ENCODE results near the gene FIZ1.

FIZ1 gene

DNA sequence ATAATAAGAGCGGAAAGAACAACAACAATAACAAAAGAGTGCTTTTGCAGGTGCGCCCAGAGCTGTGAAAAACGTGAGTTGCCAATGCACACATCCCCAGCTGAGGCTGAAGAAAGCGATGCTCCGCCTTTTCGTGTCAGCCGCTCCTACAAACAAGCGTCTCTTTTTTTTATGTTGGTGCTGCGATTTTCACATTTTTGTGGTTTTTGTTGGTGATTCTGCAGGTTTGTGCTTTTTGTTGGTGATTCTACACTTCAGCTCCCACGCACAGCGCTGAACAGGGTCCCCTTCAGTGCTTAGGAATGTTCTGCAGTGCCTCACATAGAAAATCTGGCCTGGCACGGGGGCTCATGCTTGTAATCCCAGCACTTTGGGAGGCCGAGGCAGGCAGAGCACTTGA lies 46.7 kb downstream of the FIZ1 start:
- H3K4me1 ChIP-seq (ENCODE audit: control insufficient read depth, low read depth, low read length), result peaks cover 3% of the 10 kb centered on the region
- no peak overlapping the region for H3K4me3 ChIP-seq (ENCODE audit: low read length)
- no peaks in the 10 kb centered on the region for H3K27me3 ChIP-seq (ENCODE audit: control insufficient read depth, insufficient read depth, low read length)
- H3K36me3 ChIP-seq (ENCODE audit: control insufficient read depth, low read depth, low read length), result no peaks in the 10 kb centered on the region
- no peak overlapping the region for H3K27ac ChIP-seq (ENCODE audit: low read length)
- H3K9ac ChIP-seq (ENCODE audit: low read length), result no peak overlapping the region
- no peaks in the 10 kb centered on the region for H3K9me3 ChIP-seq (ENCODE audit: control insufficient read depth, low read depth, low read length)

DNA sequence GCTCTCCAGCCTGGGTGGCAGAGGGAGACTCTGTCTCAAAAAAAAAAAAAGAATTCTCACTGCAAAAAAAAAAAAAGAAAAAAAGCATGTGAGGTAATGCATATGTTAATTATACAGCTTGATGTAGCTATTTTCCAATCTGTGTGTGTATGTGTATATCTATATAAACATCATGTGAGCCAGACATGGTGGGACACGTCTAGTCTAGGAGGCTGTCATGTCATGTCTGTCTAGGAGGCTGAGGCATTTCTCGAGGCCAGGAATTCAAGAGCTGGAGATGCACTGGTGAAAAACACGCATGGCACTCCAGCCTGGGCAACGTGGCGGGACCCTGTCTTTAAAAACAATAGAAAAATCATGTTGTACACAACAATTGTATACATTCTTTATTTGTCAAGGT lies 47.1 kb downstream of the FIZ1 start:
- Histone ChIP-seq H3K27me3 (ENCODE audit: control insufficient read depth, insufficient read depth, low read length) (no peaks in the 10 kb centered on the region), H3K4me1 (ENCODE audit: control insufficient read depth, low read depth, low read length) (peaks cover 3% of the 10 kb centered on the region), H3K27ac (ENCODE audit: low read length) (no peak overlapping the region), H3K9ac (ENCODE audit: low read length) (no peak overlapping the region), H3K36me3 (ENCODE audit: control insufficient read depth, low read depth, low read length) (no peaks in the 10 kb centered on the region), H3K4me3 (ENCODE audit: low read length) (no peak overlapping the region), H3K9me3 (ENCODE audit: control insufficient read depth, low read depth, low read length) (no peaks in the 10 kb centered on the region)

DNA sequence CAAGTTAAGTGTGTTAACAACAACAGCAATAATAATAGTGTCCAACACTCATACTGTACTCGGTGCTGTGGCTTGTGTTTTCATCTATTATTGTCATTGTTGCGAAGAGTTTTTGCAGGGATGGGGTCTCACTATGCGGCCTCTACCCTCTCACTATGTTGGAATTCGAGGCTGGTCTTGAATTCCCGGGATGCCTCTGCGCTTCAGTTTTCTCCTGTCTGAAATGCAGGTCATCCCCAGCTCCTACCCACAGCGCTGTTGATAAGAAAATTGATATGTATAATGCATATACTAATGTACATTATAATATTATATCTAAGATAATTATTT lies 49.0 kb downstream of the FIZ1 start:
- Histone ChIP-seq H3K27me3 (ENCODE audit: control insufficient read depth, insufficient read depth, low read length) (no peaks in the 10 kb centered on the region), H3K27ac (ENCODE audit: low read length) (no peak overlapping the region), H3K9me3 (ENCODE audit: control insufficient read depth, low read depth, low read length) (no peaks in the 10 kb centered on the region), H3K4me1 (ENCODE audit: control insufficient read depth, low read depth, low read length) (peaks cover 3% of the 10 kb centered on the region), H3K4me3 (ENCODE audit: low read length) (peak overlapping the region; percentile 61), H3K9ac (ENCODE audit: low read length) (peak overlapping the region; percentile 39), H3K36me3 (ENCODE audit: control insufficient read depth, low read depth, low read length) (no peaks in the 10 kb centered on the region)

DNA sequence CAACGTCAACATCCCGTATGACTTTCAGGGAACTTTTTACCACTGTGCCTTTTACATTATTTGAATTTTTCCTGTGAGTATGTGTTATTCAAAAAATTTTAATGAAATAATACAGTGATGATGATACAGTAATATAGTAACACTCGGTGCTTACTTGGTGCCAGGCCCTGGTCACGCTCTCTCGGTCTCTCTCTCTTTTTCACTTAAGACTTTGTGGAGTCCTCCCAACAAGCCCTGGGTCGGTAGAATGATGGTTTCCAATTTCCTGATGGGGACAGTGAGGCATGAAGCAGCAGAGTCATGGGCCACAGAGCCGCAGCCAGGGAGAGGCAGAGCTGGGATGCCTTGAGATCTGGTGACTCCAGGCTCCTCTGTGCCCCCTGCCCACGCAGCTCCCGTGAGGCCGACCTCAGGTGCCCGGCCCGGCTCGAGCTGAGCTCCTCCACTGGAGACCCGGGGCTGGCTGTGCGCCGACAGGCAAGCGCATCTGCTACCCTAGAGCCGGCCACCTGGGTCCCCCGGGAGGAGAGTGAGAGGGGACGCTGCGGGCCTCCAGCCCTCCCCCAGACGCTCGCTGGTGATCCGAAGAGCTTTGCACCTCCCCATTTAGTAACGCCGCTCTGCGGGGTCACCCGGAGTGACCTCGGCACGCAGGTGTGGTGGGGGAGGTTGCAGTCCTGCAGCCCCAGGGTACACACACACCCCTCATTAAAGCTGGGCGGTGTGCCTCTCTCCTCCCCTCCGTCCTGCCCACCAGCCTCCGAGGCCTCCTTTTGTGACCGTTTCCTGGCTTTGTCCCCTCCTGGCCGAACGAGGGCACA lies 49.6 kb downstream of the FIZ1 start:
- Histone ChIP-seq H3K4me3 (ENCODE audit: low read length) (peak overlapping the region; percentile 61), H3K36me3 (ENCODE audit: control insufficient read depth, low read depth, low read length) (no peaks in the 10 kb centered on the region), H3K27ac (ENCODE audit: low read length) (no peak overlapping the region), H3K9me3 (ENCODE audit: control insufficient read depth, low read depth, low read length) (no peaks in the 10 kb centered on the region), H3K4me1 (ENCODE audit: control insufficient read depth, low read depth, low read length) (peaks cover 3% of the 10 kb centered on the region), H3K27me3 (ENCODE audit: control insufficient read depth, insufficient read depth, low read length) (no peaks in the 10 kb centered on the region), H3K9ac (ENCODE audit: low read length) (peak overlapping the region; percentile 39)

DNA sequence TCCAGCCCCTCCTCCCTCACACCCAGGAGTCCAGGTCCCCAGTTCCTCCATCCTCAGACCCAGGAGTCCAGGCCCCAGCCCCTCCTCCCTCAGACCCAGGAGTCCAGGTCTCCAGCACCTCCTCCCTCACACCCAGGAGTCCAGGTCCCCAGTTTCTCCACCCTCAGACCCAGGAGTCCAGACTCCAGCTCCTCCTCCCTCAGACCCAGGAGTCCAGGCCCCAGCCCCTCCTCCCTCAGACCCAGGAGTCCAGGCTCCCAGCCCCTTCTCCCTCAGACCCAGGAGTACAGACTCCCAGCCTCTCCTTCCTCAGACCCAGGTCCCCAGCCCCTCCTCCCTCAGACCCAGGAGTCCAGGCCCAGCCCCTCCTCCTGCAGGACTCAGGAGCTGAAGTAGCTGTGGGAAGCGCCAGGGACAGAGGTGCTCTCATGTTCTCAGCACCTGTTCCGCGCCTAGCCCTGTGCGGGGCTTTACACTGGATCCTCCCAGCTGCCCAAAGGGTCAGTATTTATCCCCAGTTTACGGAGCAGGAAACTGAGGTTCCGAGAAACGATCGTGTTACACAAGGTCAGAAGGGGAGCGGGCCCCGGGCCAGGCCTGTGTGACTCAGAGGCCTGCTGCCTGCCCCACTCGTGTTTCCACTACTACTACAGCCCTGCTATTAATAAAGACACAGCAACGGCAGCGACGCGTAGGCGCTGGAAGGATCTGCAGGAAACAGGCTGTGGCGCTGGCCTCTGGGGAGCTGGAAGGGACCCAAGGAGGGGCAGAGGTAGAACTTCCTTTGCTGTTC lies 52.3 kb downstream of the FIZ1 start:
- no peaks in the 10 kb centered on the region for H3K9me3 ChIP-seq (ENCODE audit: control insufficient read depth, low read depth, low read length)
- H3K27ac ChIP-seq (ENCODE audit: low read length), result no peak overlapping the region
- no peak overlapping the region for H3K4me3 ChIP-seq (ENCODE audit: low read length)
- no peak overlapping the region for H3K9ac ChIP-seq (ENCODE audit: low read length)
- H3K27me3 ChIP-seq (ENCODE audit: control insufficient read depth, insufficient read depth, low read length), result no peaks in the 10 kb centered on the region
- H3K36me3 ChIP-seq (ENCODE audit: control insufficient read depth, low read depth, low read length), result no peaks in the 10 kb centered on the region
- peaks cover 3% of the 10 kb centered on the region for H3K4me1 ChIP-seq (ENCODE audit: control insufficient read depth, low read depth, low read length)

DNA sequence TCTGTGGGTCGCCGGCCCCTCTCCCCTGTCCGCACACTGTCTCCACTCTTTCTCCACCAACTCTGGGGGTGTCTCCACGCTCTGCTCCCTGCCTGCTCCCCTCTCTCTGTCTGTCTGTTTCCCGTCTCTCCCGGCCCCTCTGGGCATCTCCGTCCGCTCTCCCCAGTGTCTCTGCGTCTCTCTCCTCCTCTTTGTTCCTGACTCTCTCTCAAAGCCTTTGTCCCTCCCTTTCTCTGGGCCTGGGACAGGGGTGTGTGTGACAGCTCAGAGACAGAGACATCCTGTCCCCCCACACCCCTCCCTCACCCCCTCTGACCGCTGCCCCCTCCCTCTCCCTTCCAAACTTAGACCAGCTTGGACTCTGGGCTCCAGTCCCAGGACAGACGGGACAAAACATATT lies 53.3 kb downstream of the FIZ1 start:
- Histone ChIP-seq H3K4me1 (ENCODE audit: control insufficient read depth, low read depth, low read length) (peaks cover 3% of the 10 kb centered on the region), H3K4me3 (ENCODE audit: low read length) (no peak overlapping the region), H3K9ac (ENCODE audit: low read length) (no peak overlapping the region), H3K9me3 (ENCODE audit: control insufficient read depth, low read depth, low read length) (no peaks in the 10 kb centered on the region), H3K27ac (ENCODE audit: low read length) (no peak overlapping the region), H3K27me3 (ENCODE audit: control insufficient read depth, insufficient read depth, low read length) (no peaks in the 10 kb centered on the region), H3K36me3 (ENCODE audit: control insufficient read depth, low read depth, low read length) (no peaks in the 10 kb centered on the region)

DNA sequence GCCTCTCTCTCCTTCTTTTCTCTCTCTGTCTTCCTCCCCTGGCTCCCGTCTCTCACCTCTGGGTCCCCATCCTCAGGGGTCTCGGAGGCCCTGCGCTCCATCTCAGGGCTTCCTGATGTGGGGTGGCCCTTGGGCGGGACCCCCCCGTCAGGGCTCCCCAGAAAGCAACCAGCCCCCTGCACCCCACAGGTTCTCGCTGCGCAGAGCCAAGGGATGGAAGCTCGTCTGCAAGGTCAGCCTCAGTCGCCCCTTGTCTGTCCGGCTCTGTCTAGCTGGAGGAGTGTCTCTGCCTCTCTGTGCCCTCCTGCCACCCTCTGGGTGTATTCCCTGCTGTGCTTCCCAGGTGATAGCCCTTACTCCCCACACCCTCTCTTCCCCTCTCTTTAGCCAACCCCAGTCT lies 53.9 kb downstream of the FIZ1 start, which contains the start of gene SBK3:
TSS of gene SBK3 (minus strand) at position 101 of the 400 bp plus-strand sequence. CDS start at position 101, 0 bp downstream.
- no peak within 1 kb of the TSS for H3K9ac ChIP-seq (ENCODE audit: low read length)
- H3K27me3 ChIP-seq (ENCODE audit: control insufficient read depth, insufficient read depth, low read length), result no peaks in the 10 kb centered on the region
- peaks cover 3% of the 10 kb centered on the region for H3K4me1 ChIP-seq (ENCODE audit: control insufficient read depth, low read depth, low read length)
- H3K27ac ChIP-seq (ENCODE audit: low read length), result no peak within 1 kb of the TSS
- H3K9me3 ChIP-seq (ENCODE audit: control insufficient read depth, low read depth, low read length), result no peaks in the 10 kb centered on the region
- H3K36me3 ChIP-seq (ENCODE audit: control insufficient read depth, low read depth, low read length), result no peaks in the 10 kb centered on the region
- H3K4me3 ChIP-seq (ENCODE audit: low read length), result no peak within 1 kb of the TSS

DNA sequence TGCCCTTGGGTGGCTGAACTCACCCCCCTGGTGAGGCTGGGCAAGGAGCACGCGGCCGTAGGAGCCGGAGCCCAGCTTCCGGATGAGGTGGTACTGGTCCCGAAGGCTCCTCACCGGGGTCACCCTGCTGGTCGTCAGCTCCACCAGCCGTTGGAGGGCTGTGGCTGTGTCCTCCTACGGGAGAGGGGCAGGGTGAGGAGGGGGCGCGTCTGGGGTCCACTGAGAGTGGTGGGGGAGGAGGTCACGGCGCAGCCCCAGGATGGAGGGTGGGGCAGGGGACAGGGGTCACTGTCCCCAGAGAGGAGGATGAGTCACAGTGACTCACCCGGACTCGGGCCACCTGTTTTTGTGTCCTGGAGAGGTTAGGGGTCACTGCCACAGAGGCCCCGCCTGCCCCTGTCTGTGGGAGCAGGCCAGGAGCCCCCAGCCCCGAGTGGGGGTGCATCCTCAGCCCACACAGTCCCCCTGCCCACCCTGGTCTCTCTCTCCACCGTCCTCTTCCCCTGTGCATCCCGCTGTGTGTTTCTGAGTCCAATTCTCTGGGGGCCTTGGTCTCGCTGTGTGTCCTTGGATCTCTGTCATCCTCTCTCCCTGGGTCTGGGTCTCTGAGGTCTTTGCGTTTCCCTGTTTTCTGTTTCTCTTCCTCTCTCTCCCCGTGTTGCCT lies 54.4 kb downstream of the FIZ1 start:
- H3K4me3 ChIP-seq (ENCODE audit: low read length), result no peak overlapping the region
- no peak overlapping the region for H3K27ac ChIP-seq (ENCODE audit: low read length)
- H3K4me1 ChIP-seq (ENCODE audit: control insufficient read depth, low read depth, low read length), result no peaks in the 10 kb centered on the region
- H3K9ac ChIP-seq (ENCODE audit: low read length), result no peak overlapping the region
- H3K36me3 ChIP-seq (ENCODE audit: control insufficient read depth, low read depth, low read length), result no peaks in the 10 kb centered on the region
- H3K9me3 ChIP-seq (ENCODE audit: control insufficient read depth, low read depth, low read length), result no peaks in the 10 kb centered on the region
- H3K27me3 ChIP-seq (ENCODE audit: control insufficient read depth, insufficient read depth, low read length), result no peaks in the 10 kb centered on the region

DNA sequence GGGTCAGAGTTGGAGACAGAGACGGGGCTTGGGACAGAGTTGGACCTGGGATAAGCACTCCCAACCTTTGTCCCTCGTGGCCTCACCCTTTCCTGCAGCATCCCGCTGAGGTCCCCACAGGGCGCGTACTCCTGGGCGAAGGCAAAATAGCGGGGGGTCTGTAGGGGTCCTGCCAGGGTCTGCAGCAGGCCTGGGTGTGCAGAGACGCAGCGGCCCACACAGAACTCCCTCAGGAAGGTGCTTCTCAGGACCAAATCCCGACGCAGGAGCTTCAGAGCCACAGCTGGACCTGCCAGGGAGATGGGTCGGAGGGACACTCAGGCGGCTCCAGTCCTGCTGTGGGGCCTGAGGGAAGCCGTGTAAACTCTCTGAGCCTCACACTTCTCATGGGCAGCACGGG lies 55.3 kb downstream of the FIZ1 start:
- no peaks in the 10 kb centered on the region for H3K4me1 ChIP-seq (ENCODE audit: control insufficient read depth, low read depth, low read length)
- no peak overlapping the region for H3K9ac ChIP-seq (ENCODE audit: low read length)
- no peaks in the 10 kb centered on the region for H3K27me3 ChIP-seq (ENCODE audit: control insufficient read depth, insufficient read depth, low read length)
- no peaks in the 10 kb centered on the region for H3K36me3 ChIP-seq (ENCODE audit: control insufficient read depth, low read depth, low read length)
- H3K4me3 ChIP-seq (ENCODE audit: low read length), result no peak overlapping the region
- no peak overlapping the region for H3K27ac ChIP-seq (ENCODE audit: low read length)
- no peaks in the 10 kb centered on the region for H3K9me3 ChIP-seq (ENCODE audit: control insufficient read depth, low read depth, low read length)

DNA sequence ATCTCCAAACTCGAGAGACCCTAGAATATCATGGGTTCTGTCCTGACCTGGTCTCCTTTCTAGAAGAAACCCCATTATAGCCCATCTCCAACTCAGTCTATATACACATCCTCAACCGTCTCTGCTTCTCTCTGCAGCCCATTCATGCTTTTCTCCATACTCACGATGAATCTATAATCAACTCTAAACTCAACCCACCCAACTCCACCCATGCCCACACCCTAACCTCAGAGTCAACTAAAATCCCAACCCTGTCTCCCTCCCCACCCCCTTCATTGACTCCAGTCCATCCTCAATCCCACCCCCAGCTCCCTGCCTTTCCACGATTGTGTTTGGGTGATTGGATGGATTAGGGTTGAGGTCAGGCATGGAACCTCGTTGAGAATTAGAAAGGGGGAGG lies 55.8 kb downstream of the FIZ1 start:
- Histone ChIP-seq H3K9ac (ENCODE audit: low read length) (no peak overlapping the region), H3K4me1 (ENCODE audit: control insufficient read depth, low read depth, low read length) (no peaks in the 10 kb centered on the region), H3K27ac (ENCODE audit: low read length) (no peak overlapping the region), H3K36me3 (ENCODE audit: control insufficient read depth, low read depth, low read length) (no peaks in the 10 kb centered on the region), H3K4me3 (ENCODE audit: low read length) (no peak overlapping the region), H3K9me3 (ENCODE audit: control insufficient read depth, low read depth, low read length) (no peaks in the 10 kb centered on the region), H3K27me3 (ENCODE audit: control insufficient read depth, insufficient read depth, low read length) (no peaks in the 10 kb centered on the region)

DNA sequence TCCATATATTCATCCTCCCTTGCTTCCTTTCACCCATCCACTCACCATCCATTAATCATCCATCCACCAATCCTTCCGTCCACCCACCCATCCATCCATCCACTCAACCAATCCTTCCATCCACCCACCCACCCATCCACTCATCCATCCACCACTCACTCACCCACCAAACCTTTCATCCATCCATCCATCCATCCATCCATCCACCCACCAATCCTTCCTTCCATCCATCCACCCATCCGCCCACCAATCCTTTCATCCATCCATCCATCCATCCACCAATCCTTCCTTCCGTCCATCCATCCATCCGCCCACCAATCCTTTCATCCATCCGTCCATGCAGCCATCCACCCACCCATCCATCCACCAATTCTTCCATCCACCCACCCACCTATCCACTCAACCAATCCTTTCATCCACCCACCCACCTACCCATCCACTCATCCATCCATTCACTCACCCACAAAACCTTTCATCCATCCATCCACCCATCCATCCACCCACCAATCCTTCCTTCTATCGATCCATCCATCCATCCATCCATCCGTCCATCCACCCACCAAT lies 56.9 kb downstream of the FIZ1 start:
- Histone ChIP-seq H3K27me3 (ENCODE audit: control insufficient read depth, insufficient read depth, low read length) (no peaks in the 10 kb centered on the region), H3K9me3 (ENCODE audit: control insufficient read depth, low read depth, low read length) (no peaks in the 10 kb centered on the region), H3K27ac (ENCODE audit: low read length) (no peak overlapping the region), H3K4me3 (ENCODE audit: low read length) (no peak overlapping the region), H3K9ac (ENCODE audit: low read length) (no peak overlapping the region), H3K4me1 (ENCODE audit: control insufficient read depth, low read depth, low read length) (peaks cover 8% of the 10 kb centered on the region), H3K36me3 (ENCODE audit: control insufficient read depth, low read depth, low read length) (no peaks in the 10 kb centered on the region)
